Smooth muscle cell (in vitro differentiated cells): ENCODE measurements around the gene CAVIN2. TPM values are rescaled to one million over a fixed set of nuclear protein-coding genes. Genes with fewer than 3 reads are reported as not detected.
"Not testable (repeated sequence)": the region's sequence is repeated elsewhere in the genome, so short reads cannot be mapped to it uniquely, and the experiment has no call there.

Source experiments
- DNase-seq: peaks from one replicate; lab custom pipeline; 2025; ENCODE audit not compliant: unreplicated experiment; lab: John Stamatoyannopoulos, UW
- H2AFZ ChIP-seq: fragments of 200-600 bp; sonication (generic); 2 replicates; pipeline ENCODE4 v1.6.0; 2016; ENCODE audit warnings: antibody characterized with exemption, low read depth, mild to moderate bottlenecking
- H3F3A ChIP-seq: fragments of 200-600 bp; sonication (generic); 2 replicates; pipeline ENCODE4 v1.6.0; 2017; ENCODE audit warnings: antibody characterized with exemption, low read depth
- H3K27ac ChIP-seq: fragments of 200-600 bp; sonication (generic); 2 replicates; pipeline ENCODE4 v1.5.1; 2016; ENCODE audit warnings: low read depth, mild to moderate bottlenecking
- H3K27me3 ChIP-seq: fragments of 200-600 bp; sonication (generic); 2 replicates; pipeline ENCODE4 v1.6.1; 2016; ENCODE audit warnings: low read depth, mild to moderate bottlenecking
- H3K36me3 ChIP-seq: fragments of 200-600 bp; sonication (generic); 2 replicates; pipeline ENCODE4 v1.5.1; 2016; ENCODE audit warnings: low read depth
- H3K4me1 ChIP-seq: fragments of 200-600 bp; sonication (generic); 2 replicates; pipeline ENCODE4 v1.5.1; 2016; ENCODE audit warnings: low read depth
- H3K4me2 ChIP-seq: fragments of 200-600 bp; sonication (generic); 2 replicates; pipeline ENCODE4 v1.6.0; 2016; ENCODE audit warnings: mild to moderate bottlenecking
- H3K4me3 ChIP-seq: fragments of 200-600 bp; sonication (generic); 2 replicates; pipeline ENCODE4 v1.5.1; 2016; ENCODE audit warnings: mild to moderate bottlenecking
- H3K79me2 ChIP-seq: fragments of 200-600 bp; sonication (generic); 2 replicates; pipeline ENCODE4 v1.6.0; 2016; ENCODE audit warnings: low read depth, mild to moderate bottlenecking
- H3K9ac ChIP-seq: fragments of 200-600 bp; sonication (generic); 2 replicates; pipeline ENCODE4 v1.6.0; 2016; ENCODE audit warnings: low read depth
- H3K9me3 ChIP-seq: fragments of 200-600 bp; sonication (generic); replicated peaks from 2 replicates; pipeline ENCODE4 v1.5.1; 2016; ENCODE audit warnings: low read depth
- H4K20me1 ChIP-seq: fragments of 200-600 bp; sonication (generic); 2 replicates; pipeline ENCODE4 v1.6.0; 2016; ENCODE audit warnings: low read depth
- WGBS: methylation state at CpG from one replicate; pipeline ENCODE4 v1.1.7; 2016; ENCODE audit warnings: low lambda C conversion rate; 5-methylcytosine and 5-hydroxymethylcytosine counted together
- polyA plus RNA-seq: library from polyadenylated mRNA; unstranded; fragments of >200 nt; fragmentation: Nextera tagmentation; extraction: Ambion mirVana; gene quantifications from 2 replicates; pipeline ENCODE4 v1.2.1, GENCODE V29; 2016
- total RNA-seq: library from RNA; depleted of rRNA; stranded (reverse); fragments of >200 nt; gene quantifications from 2 replicates; pipeline ENCODE4 v1.2.3, GENCODE V29; 2014
- TF ChIP-seq, protein P1 (sequence below): fragments of 200-600 bp; sonication (generic); IDR thresholded peaks from 2 replicates; pipeline ENCODE4 v1.5.1; 2017; ENCODE audit warnings: borderline replicate concordance, mild to moderate bottlenecking, antibody characterized with exemption; ENCODE audit not compliant: insufficient read depth, poor library complexity, severe bottlenecking

CAVIN2 gene
- total and polyA plus RNA-seq, 2 experiments from 2014 or later: 0.13 TPM; not detected in 1

DNA sequence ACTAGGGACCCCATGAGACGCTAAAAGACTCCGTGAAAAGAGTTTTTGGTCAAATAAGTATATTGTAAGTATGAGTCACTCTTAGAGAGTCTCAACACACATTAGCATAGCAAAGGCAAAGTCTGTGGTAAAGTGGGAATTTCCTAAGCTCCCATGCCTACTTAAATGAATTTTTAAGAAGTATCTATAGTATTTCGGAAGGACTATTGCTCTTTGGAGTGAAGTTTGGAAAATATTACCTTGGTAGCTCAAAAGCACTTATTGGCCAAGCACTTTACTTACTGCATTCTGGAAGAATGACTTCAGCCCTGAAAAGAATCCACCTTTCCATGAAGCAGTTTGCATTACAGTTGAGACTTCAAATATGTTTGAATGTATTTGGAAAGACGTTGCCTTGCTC is 57.1 kb downstream of the CAVIN2 start:
- no peaks in the 10 kb centered on the region for H3K27me3 ChIP-seq
- no peaks in the 10 kb centered on the region for H3K9me3 ChIP-seq
- no peaks in the 10 kb centered on the region for H4K20me1 ChIP-seq
- no peaks in the 10 kb centered on the region for H3K79me2 ChIP-seq
- DNase-seq: no peak
- 34% methylated on average over 4 of the region's 4 CpGs for WGBS
- peak overlapping the region; percentile 65 for H3K4me2 ChIP-seq
- H3F3A ChIP-seq: no peaks in the 10 kb centered on the region
- TF ChIP-seq, protein P1, sequence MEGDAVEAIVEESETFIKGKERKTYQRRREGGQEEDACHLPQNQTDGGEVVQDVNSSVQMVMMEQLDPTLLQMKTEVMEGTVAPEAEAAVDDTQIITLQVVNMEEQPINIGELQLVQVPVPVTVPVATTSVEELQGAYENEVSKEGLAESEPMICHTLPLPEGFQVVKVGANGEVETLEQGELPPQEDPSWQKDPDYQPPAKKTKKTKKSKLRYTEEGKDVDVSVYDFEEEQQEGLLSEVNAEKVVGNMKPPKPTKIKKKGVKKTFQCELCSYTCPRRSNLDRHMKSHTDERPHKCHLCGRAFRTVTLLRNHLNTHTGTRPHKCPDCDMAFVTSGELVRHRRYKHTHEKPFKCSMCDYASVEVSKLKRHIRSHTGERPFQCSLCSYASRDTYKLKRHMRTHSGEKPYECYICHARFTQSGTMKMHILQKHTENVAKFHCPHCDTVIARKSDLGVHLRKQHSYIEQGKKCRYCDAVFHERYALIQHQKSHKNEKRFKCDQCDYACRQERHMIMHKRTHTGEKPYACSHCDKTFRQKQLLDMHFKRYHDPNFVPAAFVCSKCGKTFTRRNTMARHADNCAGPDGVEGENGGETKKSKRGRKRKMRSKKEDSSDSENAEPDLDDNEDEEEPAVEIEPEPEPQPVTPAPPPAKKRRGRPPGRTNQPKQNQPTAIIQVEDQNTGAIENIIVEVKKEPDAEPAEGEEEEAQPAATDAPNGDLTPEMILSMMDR: no peak
- H2AFZ ChIP-seq: peak overlapping the region; percentile 31
- H3K36me3 ChIP-seq: no peaks in the 10 kb centered on the region
- H3K4me3 ChIP-seq: no peak overlapping the region
- peak overlapping the region; percentile 57 for H3K27ac ChIP-seq
- peaks cover 21% of the 10 kb centered on the region for H3K4me1 ChIP-seq
- H3K9ac ChIP-seq: peak overlapping the region; percentile 7

DNA sequence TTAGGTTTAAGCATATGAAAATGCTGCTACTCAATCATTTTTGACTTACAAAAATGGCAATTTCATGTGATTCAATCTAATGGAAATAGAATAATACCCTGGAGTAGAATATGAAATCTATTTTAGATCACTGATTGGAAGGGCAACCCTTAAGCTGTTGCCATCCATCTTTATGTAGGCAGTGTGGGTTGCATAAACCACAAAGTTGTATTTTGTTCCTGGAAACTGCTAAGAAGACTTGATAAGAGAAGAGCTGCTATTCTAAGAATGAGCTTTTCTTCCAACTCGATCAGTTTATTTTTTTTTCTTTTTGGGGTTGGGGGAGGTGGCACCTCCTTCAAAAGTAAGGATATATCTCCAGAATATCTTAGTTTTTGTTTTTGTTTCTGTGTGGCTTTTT is 60.2 kb downstream of the CAVIN2 start:
- peaks cover 21% of the 10 kb centered on the region for H3K4me1 ChIP-seq

DNA sequence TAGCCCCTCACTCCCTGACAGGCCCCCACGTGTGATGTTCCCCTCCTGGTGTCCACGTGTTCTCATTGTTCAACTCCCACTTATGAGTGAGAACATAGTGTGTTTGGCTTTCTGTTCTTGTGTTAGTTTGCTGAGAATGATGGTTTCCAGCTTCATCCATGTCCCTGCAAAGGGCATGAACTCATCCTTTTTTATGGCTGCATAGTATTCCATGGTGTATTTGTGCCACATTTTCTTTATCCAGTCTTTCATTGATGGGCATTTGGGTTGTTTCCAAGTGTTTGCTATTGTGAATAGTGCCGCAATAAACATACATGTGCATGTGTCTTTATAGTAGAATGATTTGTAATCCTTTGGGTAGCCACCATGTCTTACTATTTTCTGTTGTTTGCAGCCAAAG is 61.2 kb downstream of the CAVIN2 start:
- H3K36me3 ChIP-seq, H3K9me3 ChIP-seq, DNase-seq, H2AFZ ChIP-seq, H3K27me3 ChIP-seq, H3K4me2 ChIP-seq, H3K4me3 ChIP-seq, H3K27ac ChIP-seq, H3K9ac ChIP-seq, H4K20me1 ChIP-seq, H3K79me2 ChIP-seq, H3F3A ChIP-seq: not testable (repeated sequence)
- 100% methylated on average over 3 of the region's 3 CpGs for WGBS
- H3K4me1 ChIP-seq: peaks cover 18% of the 10 kb centered on the region

More for the DNA sequence above, 60.2 kb downstream of the CAVIN2 start:
- Histone ChIP-seq H3K27me3 (no peaks in the 10 kb centered on the region), H3K4me3 (no peak overlapping the region), H3K4me2 (peak overlapping the region; percentile 45), H3F3A (no peaks in the 10 kb centered on the region), H3K36me3 (no peaks in the 10 kb centered on the region), H2AFZ (peak overlapping the region; percentile 33), H3K27ac (peak overlapping the region; percentile 16), H3K79me2 (no peaks in the 10 kb centered on the region), H3K9ac (no peak overlapping the region), H3K9me3 (no peaks in the 10 kb centered on the region), H4K20me1 (no peaks in the 10 kb centered on the region)
- no peak for DNase-seq
- WGBS: 10% methylated on average over 1 of the region's 1 CpG
- TF ChIP-seq, protein P1: no peak

Other genes with a start within 250 kb of the CAVIN2 start
- gene NABP1, start 169.0 kb downstream of the CAVIN2 start, total RNA-seq: 38.3 and 44.9 TPM in 2 replicates
- gene NABP1, start 169.0 kb downstream of the CAVIN2 start, polyA plus RNA-seq: 7.8 and 20.4 TPM in 2 replicates